Suppressor macrophage treated with lipopolysaccharide for 1 hour (primary cell): Measurements from ENCODE around the gene ZRANB2.
A peak's percentile ranks its signal among the peaks of the same experiment; 100 is the strongest.

Source experiments
- DNase-seq, 3 donors: peaks; one replicate each; pipeline ENCODE4 v3.0.0-alpha.2; 2020 to 2022

The ZRANB2 gene

DNA sequence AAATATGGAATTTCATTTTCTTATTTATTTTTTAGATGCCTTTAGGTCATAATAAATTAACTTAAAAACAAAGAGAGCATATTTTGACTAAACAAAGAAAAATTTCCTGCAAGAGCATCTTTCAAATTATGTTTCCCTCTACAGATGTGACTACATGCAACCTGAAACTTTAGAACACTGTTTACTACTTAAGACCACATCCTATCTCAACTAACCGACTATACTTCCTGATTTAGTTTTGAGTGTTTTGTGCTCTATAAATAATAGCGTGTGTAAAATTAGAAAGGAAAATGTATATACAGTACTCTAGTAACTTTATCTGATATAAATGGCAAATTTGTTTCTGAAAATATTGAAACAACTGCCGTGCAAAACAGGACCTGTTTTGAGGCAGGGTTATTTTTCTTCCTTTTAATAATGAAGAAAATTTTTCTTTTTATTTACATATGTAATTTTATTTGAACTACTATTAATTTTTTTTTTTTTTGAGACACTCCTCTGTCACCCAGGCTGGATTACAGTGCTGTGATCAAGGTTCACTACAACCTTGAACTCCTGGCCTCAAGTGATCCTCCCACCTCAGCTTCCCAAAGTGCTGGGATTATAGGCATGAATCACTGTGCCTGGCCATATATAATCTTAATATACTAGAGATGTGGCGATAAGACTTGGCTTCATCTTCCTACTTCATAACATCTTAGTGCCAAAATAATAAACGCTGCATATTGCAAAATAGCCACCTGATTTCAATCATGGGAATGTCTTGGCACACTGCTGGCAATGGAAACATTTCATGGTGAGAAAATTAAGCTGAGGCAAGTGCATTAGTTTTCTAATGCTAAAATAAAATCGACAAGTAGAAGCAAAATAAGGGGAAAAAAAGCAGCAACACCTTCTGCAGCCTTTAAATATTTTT lies 12.3 kb downstream of the ZRANB2 start:
- no peak for DNase-seq

DNA sequence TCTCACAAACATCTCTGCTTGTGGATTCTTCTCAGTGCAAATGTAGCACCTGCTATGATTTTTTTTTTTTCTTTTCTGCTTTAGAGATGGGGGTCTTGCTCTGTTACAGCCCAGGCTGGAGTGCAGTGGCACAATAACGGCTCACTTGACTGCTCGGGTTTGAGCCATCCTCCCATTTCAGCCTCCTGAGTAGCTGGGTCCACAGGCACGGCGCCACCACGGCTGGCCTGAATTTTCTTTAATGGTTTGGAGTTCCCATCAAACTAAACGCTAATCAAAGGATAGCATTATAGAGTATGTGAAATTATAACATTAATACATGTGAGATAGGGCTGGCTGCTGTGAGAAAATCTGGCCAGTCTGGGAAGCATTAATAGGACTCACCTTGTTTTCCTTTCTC lies 26.0 kb downstream of the ZRANB2 start:
- no peak for DNase-seq

DNA sequence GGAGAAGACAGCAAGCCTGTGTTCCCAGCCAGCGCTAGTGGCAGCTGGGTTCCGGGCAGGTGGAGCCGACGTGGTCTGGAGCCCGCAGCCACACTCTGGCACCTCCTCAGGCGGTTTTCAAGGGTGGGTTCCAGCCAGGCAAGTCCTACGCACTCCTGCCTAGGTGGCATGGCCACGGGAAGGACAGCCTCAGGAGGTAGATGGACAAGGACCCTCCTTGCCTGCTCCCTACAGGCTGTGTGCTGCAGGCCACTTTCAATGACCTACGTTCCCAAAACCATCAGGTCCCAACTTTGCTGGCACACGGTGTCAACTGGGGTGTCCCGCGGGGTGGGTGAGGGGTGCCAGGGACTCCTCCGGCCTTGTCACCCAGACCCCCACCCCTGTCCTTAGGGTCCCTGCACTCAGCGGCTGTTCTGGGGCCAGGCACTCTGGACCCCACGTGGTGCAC lies 26.5 kb downstream of the ZRANB2 start:
- no peak for DNase-seq

GRCh38 chr1:71053758-71054157 lies 27.1 kb downstream of the ZRANB2 start:
- no peak for DNase-seq

DNA sequence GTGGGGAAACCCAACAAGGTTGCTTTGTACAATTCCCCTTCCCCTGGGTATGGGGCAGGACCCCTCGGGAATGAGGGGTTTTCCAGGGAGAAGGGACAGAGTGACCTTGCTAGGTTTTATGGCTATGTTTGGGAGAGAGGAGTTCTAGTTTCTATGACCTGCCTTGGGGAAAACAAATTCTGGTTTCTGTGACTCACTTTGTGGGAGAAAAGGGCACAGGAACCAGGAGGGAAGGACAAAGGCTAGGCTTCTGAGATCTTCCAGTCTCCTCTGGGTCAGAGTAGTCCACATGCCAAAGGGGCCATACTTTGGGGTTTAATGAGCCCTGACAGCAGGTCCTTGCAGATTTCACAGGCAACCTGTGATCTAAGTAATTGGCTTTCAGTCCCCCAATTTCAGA lies 27.7 kb downstream of the ZRANB2 start:
- DNase-seq = no peak

DNA sequence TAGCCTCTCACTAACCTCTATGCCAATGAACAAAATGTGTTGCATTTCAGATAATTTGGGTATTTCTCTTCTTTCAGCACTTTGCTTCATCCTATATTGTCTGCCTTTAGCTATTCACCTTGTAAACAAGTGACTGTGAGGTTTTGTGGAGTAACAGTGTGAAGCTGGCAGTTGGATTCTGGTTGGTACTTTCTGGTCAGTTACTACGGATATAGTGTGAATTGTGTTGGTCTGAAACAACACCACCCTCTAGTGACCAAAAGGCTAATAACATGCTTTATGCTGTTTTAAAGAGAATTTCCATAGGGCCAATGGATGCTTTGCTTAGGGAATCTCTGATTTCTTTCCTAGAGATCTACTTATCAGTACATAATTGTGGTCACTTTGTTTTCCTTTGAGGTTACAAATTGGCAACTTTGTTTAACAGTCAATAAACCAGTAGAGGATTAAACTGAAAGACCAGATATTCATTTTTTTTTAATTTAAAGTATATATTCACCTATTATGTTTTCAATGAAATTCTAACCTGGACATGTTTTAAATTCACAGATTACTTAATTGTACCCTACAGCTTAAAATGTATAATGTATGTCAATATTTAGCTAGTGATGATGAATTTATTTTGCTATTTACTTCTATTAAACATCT lies 30.8 kb downstream of the ZRANB2 start:
- DNase-seq = peak; percentile 79 to 85 (median 79)

- DNase-seq = peak; percentile 52 to 82 (median 59)
Measured at GRCh38 chr1:71047635-71048607, 32.9 kb downstream of the ZRANB2 start, which contains the start of gene PTGER3. Gene PTGER3, minus strand, starts transcription at chr1:71047816. Its CDS starts 239 bp downstream, at chr1:71047577.

GRCh38 chr1:71046891-71047634 lies 33.8 kb downstream of the ZRANB2 start:
- DNase-seq = peak; percentile 26 to 49 (median 36)

GRCh38 chr1:71045463-71046028 lies 35.3 kb downstream of the ZRANB2 start:
- no peak for DNase-seq

DNA sequence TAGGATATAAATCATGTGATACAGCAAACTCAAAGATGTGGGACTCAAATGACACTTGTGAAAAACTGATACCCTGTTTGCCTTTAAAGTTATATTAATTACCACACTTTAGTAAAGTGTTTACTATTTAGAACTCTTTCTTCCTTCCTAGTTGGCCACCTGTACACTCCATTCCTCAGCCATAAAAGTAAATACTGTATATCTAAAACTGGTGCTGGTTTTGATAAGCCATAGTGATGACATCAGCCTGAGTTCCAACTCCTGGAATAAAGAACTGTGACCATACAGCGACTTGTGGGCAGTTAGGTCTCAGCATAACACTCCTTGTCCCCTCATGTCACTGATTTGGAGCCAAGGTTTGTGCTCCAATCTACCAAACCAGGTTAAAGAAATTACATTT lies 36.0 kb downstream of the ZRANB2 start:
- DNase-seq = no peak

DNA sequence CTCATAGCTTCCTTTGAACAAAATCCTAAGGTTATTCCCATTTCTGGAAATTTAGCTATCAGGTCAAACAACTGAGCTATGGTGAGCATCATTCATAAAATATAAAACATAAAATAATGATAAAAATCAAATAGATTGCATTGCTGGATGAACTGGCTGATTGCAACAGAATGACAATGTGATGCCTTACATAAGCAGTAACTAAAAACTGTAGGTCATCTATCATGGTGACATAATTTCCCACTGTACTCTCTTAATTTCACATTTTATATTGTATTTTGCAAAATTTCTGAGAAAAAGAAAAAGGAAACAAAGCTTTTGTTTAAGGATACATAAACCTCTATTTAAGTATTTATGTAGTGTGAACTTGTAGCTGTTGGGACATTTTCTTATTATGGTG lies 37.8 kb downstream of the ZRANB2 start:
- DNase-seq = no peak

GRCh38 chr1:71041806-71042205 lies 39.0 kb downstream of the ZRANB2 start:
- no peak for DNase-seq

GRCh38 chr1:71039661-71040262 lies 41.1 kb downstream of the ZRANB2 start:
- no peak for DNase-seq

- no peak for DNase-seq
Measured at GRCh38 chr1:71038942-71039341, 41.9 kb downstream of the ZRANB2 start.

- no peak for DNase-seq
Measured at GRCh38 chr1:71037829-71038620, 42.8 kb downstream of the ZRANB2 start.

- peak in 1 of 3 donors; percentile 14 for DNase-seq
Measured at GRCh38 chr1:71037066-71037465, 43.8 kb downstream of the ZRANB2 start.

- peak in 1 of 3 donors; percentile 10 for DNase-seq
Measured at GRCh38 chr1:71033136-71033535, 47.7 kb downstream of the ZRANB2 start.

- DNase-seq = no peak
Measured at GRCh38 chr1:71031426-71031825, 49.4 kb downstream of the ZRANB2 start.

DNA sequence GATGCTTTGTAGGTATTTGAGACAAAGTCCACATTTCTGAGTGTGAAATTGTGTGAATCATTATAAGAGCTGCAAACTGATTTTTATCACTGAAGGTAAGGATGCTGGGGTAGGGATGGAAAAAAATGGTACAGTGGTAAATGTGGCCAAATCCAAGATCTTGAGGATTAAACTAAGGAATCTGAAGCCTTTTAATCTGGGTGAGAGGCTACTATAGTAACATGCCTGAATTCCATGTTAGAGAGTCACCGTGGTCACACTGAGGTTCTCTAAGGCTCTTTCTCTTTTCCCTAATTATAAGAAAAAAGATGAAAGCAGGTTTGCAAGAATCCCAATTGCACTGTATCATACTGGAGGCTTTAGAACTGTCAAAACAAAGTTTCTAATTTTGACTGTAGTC lies 50.8 kb downstream of the ZRANB2 start:
- DNase-seq = no peak

DNA sequence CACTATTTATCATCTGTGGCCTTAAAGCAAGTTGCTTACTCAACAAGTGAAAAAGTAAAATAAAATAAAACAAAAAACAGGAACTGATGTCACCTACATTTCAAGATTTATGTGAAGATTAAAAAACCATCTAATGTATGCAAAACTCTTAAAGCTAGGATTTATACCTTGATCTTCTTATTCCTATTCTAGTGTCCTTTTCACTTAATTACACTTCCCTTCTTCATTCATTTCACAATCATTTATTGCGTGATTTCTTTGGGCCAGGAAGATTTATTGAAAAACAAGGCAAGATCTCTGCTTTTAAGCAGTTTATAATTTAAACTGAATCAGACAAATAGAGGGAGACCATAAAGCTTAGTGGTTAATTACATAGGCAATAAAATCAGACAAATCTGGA lies 51.9 kb downstream of the ZRANB2 start:
- no peak for DNase-seq
